H9 (cell line): ENCODE results near the gene BEND7. TPM values are rescaled to one million over a fixed set of nuclear protein-coding genes. Genes with fewer than 3 reads are reported as not detected.

Experiments used
- DNase-seq: peaks from one replicate; pipeline ENCODE4 v3.0.0-alpha.2; 2017
- H2AFZ ChIP-seq: one replicate; pipeline ENCODE4 v1.6.1; 2013; ENCODE audit warnings: mild to moderate bottlenecking, low read length, control low read depth, moderate library complexity
- H2AK5ac ChIP-seq: 2 replicates; pipeline ENCODE4 v1.6.1; 2013; ENCODE audit warnings: low read length, control low read depth, mixed read lengths; ENCODE audit not compliant: insufficient read length
- H2BK120ac ChIP-seq: one replicate; pipeline ENCODE4 v1.6.1; 2013; ENCODE audit warnings: low read depth, mild to moderate bottlenecking, low read length, control low read depth, inconsistent platforms; ENCODE audit not compliant: poor library complexity, severe bottlenecking
- H2BK12ac ChIP-seq: 2 replicates; pipeline ENCODE4 v1.6.1; 2013; ENCODE audit warnings: low read length, control low read depth, mixed read lengths, low read depth; ENCODE audit not compliant: insufficient read length
- H2BK15ac ChIP-seq: 2 replicates; pipeline ENCODE4 v1.6.1; 2013; ENCODE audit warnings: low read depth, low read length, control low read depth
- H2BK20ac ChIP-seq: one replicate; pipeline ENCODE4 v1.6.1; 2013; ENCODE audit warnings: low read depth, mild to moderate bottlenecking, low read length, control low read depth, inconsistent platforms; ENCODE audit not compliant: poor library complexity, severe bottlenecking
- H2BK5ac ChIP-seq: 2 replicates; pipeline ENCODE4 v1.6.1; 2013; ENCODE audit warnings: low read length, control low read depth, mixed read lengths; ENCODE audit not compliant: insufficient read length
- H3K14ac ChIP-seq: 2 replicates; pipeline ENCODE4 v1.6.1; 2013; ENCODE audit warnings: low read length, control low read depth; ENCODE audit not compliant: insufficient read depth
- H3K18ac ChIP-seq: 2 replicates; pipeline ENCODE4 v1.6.1; 2013; ENCODE audit warnings: low read depth, mild to moderate bottlenecking, mixed read lengths, low read length, control low read depth; ENCODE audit not compliant: insufficient read length
- H3K23ac ChIP-seq: 2 replicates; pipeline ENCODE4 v1.6.1; 2013; ENCODE audit warnings: low read length, control low read depth, mixed read lengths, low read depth; ENCODE audit not compliant: insufficient read length
- H3K23me2 ChIP-seq: 2 replicates; pipeline ENCODE4 v1.6.1; 2013; ENCODE audit warnings: low read depth, mild to moderate bottlenecking, mixed read lengths, low read length, control low read depth; ENCODE audit not compliant: insufficient read length, poor library complexity, severe bottlenecking
- H3K27ac ChIP-seq: 2 replicates; pipeline ENCODE4 v1.5.1; 2013; ENCODE audit warnings: low read length, control low read depth, mixed read lengths, low read depth; ENCODE audit not compliant: insufficient read length
- H3K27me3 ChIP-seq: 2 replicates; pipeline ENCODE4 v1.6.1; 2013; ENCODE audit warnings: low read length, control low read depth, inconsistent platforms; ENCODE audit not compliant: insufficient read depth
- H3K4ac ChIP-seq: 2 replicates; pipeline ENCODE4 v1.6.1; 2013; ENCODE audit warnings: low read depth, mild to moderate bottlenecking, control low read depth, inconsistent platforms, low read length, moderate library complexity
- H3K4me1 ChIP-seq: 2 replicates; pipeline ENCODE4 v1.6.1; 2013; ENCODE audit warnings: low read length, control low read depth, inconsistent platforms; ENCODE audit not compliant: insufficient read depth
- H3K4me2 ChIP-seq: 2 replicates; pipeline ENCODE4 v1.6.1; 2013; ENCODE audit warnings: low read length, control low read depth, mixed read lengths; ENCODE audit not compliant: insufficient read length, insufficient read depth
- H3K56ac ChIP-seq: 2 replicates; pipeline ENCODE4 v1.6.1; 2013; ENCODE audit warnings: low read depth, mild to moderate bottlenecking, mixed read lengths, low read length, control low read depth; ENCODE audit not compliant: insufficient read length
- H3K79me1 ChIP-seq: 2 replicates; pipeline ENCODE4 v1.6.1; 2013; ENCODE audit warnings: low read depth, mild to moderate bottlenecking, moderate library complexity, low read length, control low read depth, inconsistent platforms; ENCODE audit not compliant: insufficient read depth, poor library complexity, severe bottlenecking
- H3K79me2 ChIP-seq: 2 replicates; pipeline ENCODE4 v1.6.1; 2013; ENCODE audit warnings: low read length, control low read depth, inconsistent platforms; ENCODE audit not compliant: insufficient read depth
- H3K9ac ChIP-seq: 2 replicates; pipeline ENCODE4 v1.6.1; 2013; ENCODE audit warnings: low read length, control low read depth, mixed read lengths; ENCODE audit not compliant: insufficient read length; ENCODE audit errors: extremely low read depth
- H3K9me3 ChIP-seq: one replicate; pipeline ENCODE4 v1.6.1; 2013; ENCODE audit warnings: low read depth, low read length, inconsistent platforms; ENCODE audit not compliant: control insufficient read depth
- H3T11ph ChIP-seq: one replicate; pipeline ENCODE4 v1.6.1; 2013; ENCODE audit warnings: mild to moderate bottlenecking, low read length, control low read depth, inconsistent platforms
- H4K20me1 ChIP-seq: one replicate; pipeline ENCODE4 v1.6.1; 2013; ENCODE audit not compliant: control insufficient read depth, insufficient read length, insufficient read depth
- H4K5ac ChIP-seq: 2 replicates; pipeline ENCODE4 v1.6.1; 2013; ENCODE audit warnings: low read depth, mild to moderate bottlenecking, mixed read lengths, low read length, control low read depth; ENCODE audit not compliant: insufficient read length
- H4K8ac ChIP-seq: replicated peaks from 2 replicates; pipeline ENCODE4 v1.6.1; 2013; ENCODE audit warnings: low read length, control low read depth, mixed read lengths, low read depth; ENCODE audit not compliant: insufficient read length
- H4K91ac ChIP-seq: 2 replicates; pipeline ENCODE4 v1.6.1; 2013; ENCODE audit warnings: low read depth, mild to moderate bottlenecking, moderate library complexity, mixed read lengths, low read length, control low read depth; ENCODE audit not compliant: insufficient read length
- H3K27ac Mint-ChIP-seq, 3 experiments: 2 replicates in 2 of 3; 3 replicates in 1 of 3; pipeline ENCODE4 v1.8.0; 2020 to 2021; ENCODE audit warnings: mixed read lengths in 3 of 3, mild to moderate bottlenecking in 1 of 3, moderate library complexity in 1 of 3
- H3K27me3 Mint-ChIP-seq: 2 replicates; pipeline ENCODE4 v1.8.0; 2021; ENCODE audit warnings: low read depth, mild to moderate bottlenecking, moderate library complexity, mixed read lengths
- H3K36me3 Mint-ChIP-seq, 3 experiments: 2 replicates in 2 of 3; 3 replicates in 1 of 3; pipeline ENCODE4 v1.8.0; 2020 to 2021; ENCODE audit warnings: low read depth in 3 of 3, mixed read lengths in 3 of 3; ENCODE audit not compliant: insufficient read depth in 1 of 3
- H3K4me1 Mint-ChIP-seq, 2 experiments: 2 replicates each; pipeline ENCODE4 v1.8.0; 2020; ENCODE audit warnings: mixed read lengths in 2 of 2
- H3K4me3 Mint-ChIP-seq, 2 experiments: 2 replicates in 1 of 2; 3 replicates in 1 of 2; pipeline ENCODE4 v1.8.0; 2020 to 2021; ENCODE audit warnings: mild to moderate bottlenecking in 2 of 2, mixed read lengths in 2 of 2, moderate library complexity in 1 of 2
- H3K9me3 Mint-ChIP-seq, 2 experiments: 2 replicates in 1 of 2; 3 replicates in 1 of 2; pipeline ENCODE4 v1.8.0; 2020; ENCODE audit warnings: mild to moderate bottlenecking in 2 of 2, mixed read lengths in 2 of 2, moderate library complexity in 1 of 2
- CTCF ChIP-seq: fragments of 200-600 bp; sonication (generic); conservative IDR thresholded peaks from 3 replicates; pipeline ENCODE4 v1.8.0; 2021; ENCODE audit warnings: antibody characterized with exemption, mild to moderate bottlenecking
- total RNA-seq: library from RNA; stranded (reverse); gene quantifications from 2 replicates; pipeline ENCODE4 v1.2.1, GENCODE V29; 2021

The BEND7 gene
- total RNA-seq, 1 experiment from 2014 or later, result 17.7 TPM

GRCh38 chr10:13462551-13462950, 66.3 kb downstream of the BEND7 start:
- Histone ChIP-seq H3K4me2 (no peak overlapping the region), H4K20me1 (no peaks in the 10 kb centered on the region), H3K9ac (no peak overlapping the region), H3T11ph (no peak overlapping the region), H2BK15ac (no peak overlapping the region), H3K14ac (no peak overlapping the region), H3K27me3 (no peaks in the 10 kb centered on the region), H4K5ac (no peak overlapping the region), H2BK120ac (no peak overlapping the region), H3K27ac (no peak overlapping the region), H3K23me2 (no peaks in the 10 kb centered on the region), H3K23ac (no peak overlapping the region), H3K4me1 (no peaks in the 10 kb centered on the region), H3K56ac (no peak overlapping the region), H2AFZ (no peak overlapping the region), H3K9me3 (no peaks in the 10 kb centered on the region), H2BK12ac (no peak overlapping the region), H2AK5ac (no peak overlapping the region), H3K4ac (no peak overlapping the region), H2BK5ac (no peak overlapping the region), H2BK20ac (no peak overlapping the region), H4K8ac (no peak overlapping the region), H3K79me2 (no peaks in the 10 kb centered on the region), H4K91ac (no peak overlapping the region), H3K18ac (no peak overlapping the region), H3K79me1 (no peaks in the 10 kb centered on the region)
- no peak for TF ChIP-seq CTCF
- no peak overlapping the region for H3K27ac Mint-ChIP-seq
- peaks cover 5 to 7% of the 10 kb centered on the region in 2 experiments; a peak in 2 of 5 replicates for H3K9me3 Mint-ChIP-seq
- no peaks in the 10 kb centered on the region for H3K27me3 Mint-ChIP-seq
- peaks cover 17 to 18% of the 10 kb centered on the region in 2 experiments for H3K4me1 Mint-ChIP-seq
- H3K36me3 Mint-ChIP-seq, result peaks cover 2 to 6% (median 5%) of the 10 kb centered on the region in 3 experiments; a peak in 5 of 7 replicates
- no peak overlapping the region for H3K4me3 Mint-ChIP-seq
- DNase-seq, result no peak
